Measurements from ENCODE around the gene OS9. TPM values are rescaled to one million over a fixed set of nuclear protein-coding genes. Genes with fewer than 3 reads are reported as not detected.

The OS9 gene
- total and polyA plus RNA-seq, 9 of the 15 experiments (the other 6 are each of a cell fraction or from before 2014, with no cell fraction given): 4.6 to 105 (median 89.5) TPM

DNA sequence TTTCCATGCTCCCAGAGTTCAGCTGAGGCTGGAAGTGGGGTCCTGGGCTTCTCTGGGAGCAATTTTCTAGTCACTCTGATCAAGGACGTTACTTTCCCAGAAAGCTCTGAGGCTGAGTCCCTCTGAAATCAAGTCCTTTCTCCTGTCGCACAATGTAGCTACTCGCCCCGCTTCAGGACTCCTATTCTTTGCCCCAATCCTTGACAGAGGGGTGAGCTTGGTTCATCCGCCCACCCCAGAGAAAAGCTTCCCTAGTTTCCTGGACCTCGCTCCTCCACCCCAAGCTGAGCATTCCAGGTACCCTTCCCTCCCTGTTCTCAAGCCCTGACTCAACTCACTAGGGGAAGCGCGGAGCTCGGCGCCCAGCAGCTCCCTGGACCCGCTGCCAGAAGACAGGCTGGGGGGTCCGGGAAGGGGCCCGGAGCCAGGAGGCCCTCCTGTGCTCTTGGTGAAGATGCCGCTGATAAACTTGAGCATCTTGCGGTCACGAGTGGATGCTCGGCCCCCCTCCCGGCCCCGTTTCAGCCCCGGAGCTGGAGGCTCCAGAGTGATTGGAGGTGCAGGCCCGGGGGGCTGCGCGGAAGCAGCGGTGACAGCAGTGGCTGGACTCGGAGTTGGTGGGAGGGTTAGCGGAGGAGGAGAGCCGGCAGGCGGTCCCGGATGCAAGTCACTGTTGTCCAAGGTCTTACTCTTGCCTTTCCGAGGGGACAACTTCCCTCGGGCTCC lies 43.0 kb downstream of the OS9 start (continued):
- TF ChIP-seq, protein P1, sequence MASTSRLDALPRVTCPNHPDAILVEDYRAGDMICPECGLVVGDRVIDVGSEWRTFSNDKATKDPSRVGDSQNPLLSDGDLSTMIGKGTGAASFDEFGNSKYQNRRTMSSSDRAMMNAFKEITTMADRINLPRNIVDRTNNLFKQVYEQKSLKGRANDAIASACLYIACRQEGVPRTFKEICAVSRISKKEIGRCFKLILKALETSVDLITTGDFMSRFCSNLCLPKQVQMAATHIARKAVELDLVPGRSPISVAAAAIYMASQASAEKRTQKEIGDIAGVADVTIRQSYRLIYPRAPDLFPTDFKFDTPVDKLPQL (IDR thresholded peaks at IDR 0.05; ENCODE audit: extremely low read depth, insufficient read length): no peak
- TF ChIP-seq EP300 (IDR thresholded peaks at IDR 0.05; ENCODE audit: low read length) (no peak), YBX1 (IDR thresholded peaks at IDR 0.05) (no peak), OTX1 (CRISPR knock-in tag; IDR thresholded peaks at IDR 0.05) (no peak), LCOR (CRISPR knock-in tag; IDR thresholded peaks at IDR 0.05) (no peak), IFI16 (CRISPR knock-in tag; IDR thresholded peaks at IDR 0.05) (no peak), RCOR1 (IDR thresholded peaks at IDR 0.05; ENCODE audit: borderline replicate concordance in 1 of 2, low read depth in 2 of 2, low read length in 2 of 2) (no peak), ZBTB2 (IDR thresholded peaks at IDR 0.05) (no peak), CREB1 (IDR thresholded peaks at IDR 0.05) (0 out of 2 replicates have a peak, but pooled peaks have one; percentile 12), CREB1 (CRISPR knock-in tag; IDR thresholded peaks at IDR 0.05) (no peak), NFXL1 (CRISPR knock-in tag; IDR thresholded peaks at IDR 0.05) (no peak), ZNF232 (CRISPR knock-in tag; IDR thresholded peaks at IDR 0.05) (no peak), NFATC3 (IDR thresholded peaks at IDR 0.05) (no peak), ELF1 (tag; IDR thresholded peaks at IDR 0.05) (no peak), NR2C1 (IDR thresholded peaks at IDR 0.05) (no peak), NR2C1 (tag; IDR thresholded peaks at IDR 0.05) (no peak)
- TF ChIP-seq, protein P2, sequence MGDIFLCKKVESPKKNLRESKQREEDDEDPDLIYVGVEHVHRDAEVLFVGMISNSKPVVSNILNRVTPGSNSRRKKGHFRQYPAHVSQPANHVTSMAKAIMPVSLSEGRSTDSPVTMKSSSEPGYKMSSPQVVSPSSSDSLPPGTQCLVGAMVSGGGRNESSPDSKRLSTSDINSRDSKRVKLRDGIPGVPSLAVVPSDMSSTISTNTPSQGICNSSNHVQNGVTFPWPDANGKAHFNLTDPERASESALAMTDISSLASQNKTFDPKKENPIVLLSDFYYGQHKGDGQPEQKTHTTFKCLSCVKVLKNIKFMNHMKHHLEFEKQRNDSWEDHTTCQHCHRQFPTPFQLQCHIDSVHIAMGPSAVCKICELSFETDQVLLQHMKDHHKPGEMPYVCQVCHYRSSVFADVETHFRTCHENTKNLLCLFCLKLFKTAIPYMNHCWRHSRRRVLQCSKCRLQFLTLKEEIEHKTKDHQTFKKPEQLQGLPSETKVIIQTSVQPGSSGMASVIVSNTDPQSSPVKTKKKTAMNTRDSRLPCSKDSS (IDR thresholded peaks at IDR 0.05; ENCODE audit: low read depth, partially characterized antibody): no peak
- TF ChIP-seq, protein P3, sequence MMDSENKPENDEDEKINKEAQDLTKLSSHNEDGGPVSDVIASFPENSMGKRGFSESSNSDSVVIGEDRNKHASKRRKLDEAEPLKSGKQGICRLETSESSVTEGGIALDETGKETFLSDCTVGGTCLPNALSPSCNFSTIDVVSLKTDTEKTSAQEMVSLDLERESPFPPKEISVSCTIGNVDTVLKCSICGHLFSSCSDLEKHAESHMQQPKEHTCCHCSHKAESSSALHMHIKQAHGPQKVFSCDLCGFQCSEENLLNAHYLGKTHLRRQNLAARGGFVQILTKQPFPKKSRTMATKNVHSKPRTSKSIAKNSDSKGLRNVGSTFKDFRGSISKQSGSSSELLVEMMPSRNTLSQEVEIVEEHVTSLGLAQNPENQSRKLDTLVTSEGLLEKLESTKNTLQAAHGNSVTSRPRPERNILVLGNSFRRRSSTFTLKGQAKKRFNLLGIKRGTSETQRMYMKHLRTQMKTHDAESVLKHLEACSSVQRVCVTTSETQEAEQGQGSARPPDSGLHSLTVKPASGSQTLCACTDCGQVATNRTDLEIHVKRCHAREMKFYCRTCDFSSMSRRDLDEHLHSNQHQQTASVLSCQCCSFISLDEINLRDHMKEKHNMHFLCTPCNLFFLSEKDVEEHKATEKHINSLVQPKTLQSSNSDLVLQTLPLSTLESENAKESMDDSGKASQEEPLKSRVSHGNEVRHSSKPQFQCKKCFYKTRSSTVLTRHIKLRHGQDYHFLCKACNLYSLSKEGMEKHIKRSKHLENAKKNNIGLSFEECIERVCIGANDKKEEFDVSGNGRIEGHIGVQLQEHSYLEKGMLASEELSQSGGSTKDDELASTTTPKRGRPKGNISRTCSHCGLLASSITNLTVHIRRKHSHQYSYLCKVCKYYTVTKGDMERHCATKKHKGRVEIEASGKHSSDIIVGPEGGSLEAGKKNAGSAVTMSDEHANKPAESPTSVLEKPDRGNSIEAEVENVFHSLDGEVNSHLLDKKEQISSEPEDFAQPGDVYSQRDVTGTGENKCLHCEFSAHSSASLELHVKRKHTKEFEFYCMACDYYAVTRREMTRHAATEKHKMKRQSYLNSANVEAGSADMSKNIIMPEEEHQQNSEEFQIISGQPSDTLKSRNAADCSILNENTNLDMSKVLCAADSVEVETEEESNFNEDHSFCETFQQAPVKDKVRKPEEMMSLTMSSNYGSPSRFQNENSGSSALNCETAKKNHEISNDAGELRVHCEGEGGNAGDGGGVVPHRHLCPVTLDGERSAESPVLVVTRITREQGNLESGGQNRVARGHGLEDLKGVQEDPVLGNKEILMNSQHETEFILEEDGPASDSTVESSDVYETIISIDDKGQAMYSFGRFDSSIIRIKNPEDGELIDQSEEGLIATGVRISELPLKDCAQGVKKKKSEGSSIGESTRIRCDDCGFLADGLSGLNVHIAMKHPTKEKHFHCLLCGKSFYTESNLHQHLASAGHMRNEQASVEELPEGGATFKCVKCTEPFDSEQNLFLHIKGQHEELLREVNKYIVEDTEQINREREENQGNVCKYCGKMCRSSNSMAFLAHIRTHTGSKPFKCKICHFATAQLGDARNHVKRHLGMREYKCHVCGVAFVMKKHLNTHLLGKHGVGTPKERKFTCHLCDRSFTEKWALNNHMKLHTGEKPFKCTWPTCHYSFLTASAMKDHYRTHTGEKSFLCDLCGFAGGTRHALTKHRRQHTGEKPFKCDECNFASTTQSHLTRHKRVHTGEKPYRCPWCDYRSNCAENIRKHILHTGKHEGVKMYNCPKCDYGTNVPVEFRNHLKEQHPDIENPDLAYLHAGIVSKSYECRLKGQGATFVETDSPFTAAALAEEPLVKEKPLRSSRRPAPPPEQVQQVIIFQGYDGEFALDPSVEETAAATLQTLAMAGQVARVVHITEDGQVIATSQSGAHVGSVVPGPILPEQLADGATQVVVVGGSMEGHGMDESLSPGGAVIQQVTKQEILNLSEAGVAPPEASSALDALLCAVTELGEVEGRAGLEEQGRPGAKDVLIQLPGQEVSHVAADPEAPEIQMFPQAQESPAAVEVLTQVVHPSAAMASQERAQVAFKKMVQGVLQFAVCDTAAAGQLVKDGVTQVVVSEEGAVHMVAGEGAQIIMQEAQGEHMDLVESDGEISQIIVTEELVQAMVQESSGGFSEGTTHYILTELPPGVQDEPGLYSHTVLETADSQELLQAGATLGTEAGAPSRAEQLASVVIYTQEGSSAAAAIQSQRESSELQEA (IDR thresholded peaks at IDR 0.05; ENCODE audit: low read depth): no peak
